ENCODE measurements around the gene ALDH1L1.

- no peak for TF ChIP-seq CTCF (IDR thresholded peaks at IDR 0.05 in 4 of 5, conservative IDR thresholded peaks at IDR 0.05 in 1 of 5)
- no peak for TF ChIP-seq POLR2A (IDR thresholded peaks at IDR 0.05)
Observed at GRCh38 chr3:126063358-126063965, 116.9 kb downstream of the ALDH1L1 start.
